Erythroblast (primary cell): ENCODE measurements around the gene ANXA9.

Source experiments
- GATA1 ChIP-seq: IDR thresholded peaks from 2 replicates; pipeline ENCODE4 v1.6.1; 2011; ENCODE audit warnings: low read depth, mild to moderate bottlenecking, control low read depth, low read length, moderate library complexity
- POLR2A ChIP-seq: IDR thresholded peaks from 2 replicates; pipeline ENCODE4 v1.6.1; 2011; ENCODE audit warnings: mild to moderate bottlenecking, low read length

- TF ChIP-seq POLR2A (no peak), GATA1 (no peak)
Observed at GRCh38 chr1:150964164-150964489, 18.0 kb upstream of the ANXA9 start.
